ENCODE data around the gene COL9A2.
"Not testable (repeated sequence)": the region's sequence is repeated elsewhere in the genome, so short reads cannot be mapped to it uniquely, and the experiment has no call there.

COL9A2 gene

DNA sequence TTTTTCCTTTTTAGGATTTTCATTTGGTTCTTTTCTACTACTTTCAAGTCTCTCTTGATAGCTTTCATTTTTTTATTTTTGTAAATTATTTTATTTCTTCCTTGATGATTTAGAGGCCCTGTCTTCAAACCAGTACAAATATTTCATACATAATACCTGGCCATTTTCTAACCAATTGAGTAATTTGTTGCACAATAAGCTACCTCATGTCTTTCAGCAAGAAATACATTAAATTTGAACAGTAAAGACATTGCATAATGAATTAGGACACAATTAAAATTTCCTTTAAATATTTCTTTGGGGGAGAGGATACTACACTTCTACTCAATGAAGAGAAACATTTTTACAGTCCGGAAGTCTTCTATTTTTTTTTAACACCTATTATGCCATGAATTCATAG, 15.6 kb upstream of the COL9A2 start:
- H2AFZ ChIP-seq (ENCODE audit: low read depth): no peak overlapping the region
- no peak overlapping the region for H3K9ac ChIP-seq
- no peaks in the 10 kb centered on the region for H3K4me1 ChIP-seq (ENCODE audit: low read depth, poor library complexity, severe bottlenecking)
- no peak overlapping the region for H3K27ac ChIP-seq
- H3K79me2 ChIP-seq (ENCODE audit: insufficient read depth, low read depth): no peaks in the 10 kb centered on the region
- no peaks in the 10 kb centered on the region for H3K27me3 ChIP-seq (ENCODE audit: insufficient read depth, low read depth)
- no peaks in the 10 kb centered on the region for H4K20me1 ChIP-seq (ENCODE audit: insufficient read depth)
- H3K36me3 ChIP-seq (ENCODE audit: insufficient read depth): no peaks in the 10 kb centered on the region
- H3K4me2 ChIP-seq: no peak overlapping the region
- no peak for TF ChIP-seq CTCF (conservative IDR thresholded peaks at IDR 0.05; ENCODE audit: low read depth, low read length)
- no peak overlapping the region for H3K4me3 ChIP-seq (IDR thresholded peaks at IDR 0.05; ENCODE audit: insufficient read depth, low read depth, low read length)

DNA sequence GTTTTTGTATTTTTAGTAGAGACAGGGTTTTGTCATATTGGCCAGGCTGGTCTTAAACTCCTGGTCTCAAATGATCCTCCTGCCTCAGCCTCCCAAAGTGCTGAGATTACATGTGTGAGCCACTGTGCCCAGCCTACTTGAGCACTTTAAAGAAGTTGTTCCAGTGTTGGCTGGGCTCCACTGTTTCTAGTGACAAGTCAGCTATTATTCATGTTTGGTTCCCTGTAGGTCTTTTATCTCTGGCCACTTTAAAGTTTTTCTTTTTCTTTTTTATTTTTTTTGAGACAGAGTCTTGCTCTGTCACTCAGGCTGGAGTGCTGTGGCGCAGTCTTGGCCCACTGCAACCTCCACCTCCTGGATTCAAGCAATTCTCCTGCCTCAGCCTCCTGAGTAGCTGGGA, 14.3 kb upstream of the COL9A2 start:
- not testable (repeated sequence) for H3K9ac ChIP-seq; H3K4me1 ChIP-seq (ENCODE audit: low read depth, poor library complexity, severe bottlenecking); H2AFZ ChIP-seq (ENCODE audit: low read depth); H3K4me2 ChIP-seq; H3K27me3 ChIP-seq (ENCODE audit: insufficient read depth, low read depth); H3K27ac ChIP-seq; H3K79me2 ChIP-seq (ENCODE audit: insufficient read depth, low read depth); H4K20me1 ChIP-seq (ENCODE audit: insufficient read depth); H3K4me3 ChIP-seq (IDR thresholded peaks at IDR 0.05; ENCODE audit: insufficient read depth, low read depth, low read length); H3K36me3 ChIP-seq (ENCODE audit: insufficient read depth)

DNA sequence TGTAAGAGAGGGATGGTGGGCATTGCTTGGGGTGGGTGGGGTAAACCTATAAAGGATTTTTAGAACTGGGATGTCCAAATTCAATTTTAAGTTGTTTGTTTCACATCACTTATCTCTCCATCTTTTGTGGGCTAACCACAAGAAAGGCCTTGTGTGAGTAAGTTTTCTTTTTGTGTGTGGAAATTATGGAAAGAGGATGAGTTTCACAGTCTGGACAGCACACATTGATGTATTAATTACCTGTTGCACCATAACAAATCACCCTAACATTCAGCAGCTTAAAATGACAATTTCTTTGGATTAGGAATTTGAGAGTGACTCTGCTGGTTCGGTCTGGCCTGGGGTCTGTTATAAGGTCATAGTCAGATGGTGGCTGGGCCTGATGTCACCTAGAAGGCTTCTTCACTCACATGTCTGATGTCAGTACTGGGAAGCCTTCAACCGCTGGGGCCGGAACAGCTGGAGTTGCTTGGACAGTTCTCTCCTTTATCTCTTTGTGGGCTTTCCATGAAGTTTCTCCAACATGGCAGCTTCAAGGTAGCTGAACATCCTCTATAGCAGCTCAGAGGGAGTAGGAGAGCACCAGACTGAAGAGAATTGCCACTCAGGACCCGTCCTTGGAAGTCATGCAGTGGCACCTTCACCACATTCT, 2.0 kb upstream of the COL9A2 start:
- Histone ChIP-seq H3K79me2 (ENCODE audit: insufficient read depth, low read depth) (no peaks in the 10 kb centered on the region), H3K27ac (no peak overlapping the region), H3K36me3 (ENCODE audit: insufficient read depth) (no peaks in the 10 kb centered on the region), H2AFZ (ENCODE audit: low read depth) (no peak overlapping the region), H3K4me2 (no peak overlapping the region), H3K27me3 (ENCODE audit: insufficient read depth, low read depth) (0 out of 2 replicates have a peak, but pooled peaks cover 4% of the 10 kb centered on the region), H3K9ac (no peak overlapping the region), H4K20me1 (ENCODE audit: insufficient read depth) (no peaks in the 10 kb centered on the region), H3K4me1 (ENCODE audit: low read depth, poor library complexity, severe bottlenecking) (peaks cover 3% of the 10 kb centered on the region), H3K4me3 (IDR thresholded peaks at IDR 0.05; ENCODE audit: insufficient read depth, low read depth, low read length) (no peak overlapping the region)
- no peak for TF ChIP-seq CTCF (conservative IDR thresholded peaks at IDR 0.05; ENCODE audit: low read depth, low read length)

DNA sequence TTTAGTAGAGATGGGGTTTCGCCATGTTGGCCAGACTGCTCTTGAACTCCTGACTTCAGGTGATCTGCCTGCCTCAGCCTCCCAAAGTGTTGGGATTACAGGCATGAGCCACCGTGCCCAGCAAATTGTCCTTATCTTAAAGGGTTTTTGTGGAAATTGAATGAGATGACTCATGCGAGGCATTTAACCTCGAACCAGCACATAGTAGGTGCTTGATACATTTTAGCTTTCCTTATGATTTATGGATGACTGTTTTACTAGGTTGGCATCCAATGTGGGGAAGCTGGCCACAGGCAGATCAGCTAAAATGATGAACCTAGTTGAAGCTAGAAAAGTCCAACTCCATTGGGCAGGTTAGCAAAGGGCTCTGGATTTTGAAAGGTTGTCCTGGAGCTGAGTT, 1.4 kb upstream of the COL9A2 start:
- Histone ChIP-seq H3K79me2 (ENCODE audit: insufficient read depth, low read depth) (no peaks in the 10 kb centered on the region), H3K36me3 (ENCODE audit: insufficient read depth) (no peaks in the 10 kb centered on the region), H3K27ac (no peak overlapping the region), H3K4me1 (ENCODE audit: low read depth, poor library complexity, severe bottlenecking) (peaks cover 3% of the 10 kb centered on the region), H4K20me1 (ENCODE audit: insufficient read depth) (no peaks in the 10 kb centered on the region), H2AFZ (ENCODE audit: low read depth) (no peak overlapping the region), H3K4me2 (no peak overlapping the region), H3K9ac (no peak overlapping the region), H3K4me3 (IDR thresholded peaks at IDR 0.05; ENCODE audit: insufficient read depth, low read depth, low read length) (no peak overlapping the region), H3K27me3 (ENCODE audit: insufficient read depth, low read depth) (0 out of 2 replicates have a peak, but pooled peaks cover 4% of the 10 kb centered on the region)
- no peak for TF ChIP-seq CTCF (conservative IDR thresholded peaks at IDR 0.05; ENCODE audit: low read depth, low read length)

DNA sequence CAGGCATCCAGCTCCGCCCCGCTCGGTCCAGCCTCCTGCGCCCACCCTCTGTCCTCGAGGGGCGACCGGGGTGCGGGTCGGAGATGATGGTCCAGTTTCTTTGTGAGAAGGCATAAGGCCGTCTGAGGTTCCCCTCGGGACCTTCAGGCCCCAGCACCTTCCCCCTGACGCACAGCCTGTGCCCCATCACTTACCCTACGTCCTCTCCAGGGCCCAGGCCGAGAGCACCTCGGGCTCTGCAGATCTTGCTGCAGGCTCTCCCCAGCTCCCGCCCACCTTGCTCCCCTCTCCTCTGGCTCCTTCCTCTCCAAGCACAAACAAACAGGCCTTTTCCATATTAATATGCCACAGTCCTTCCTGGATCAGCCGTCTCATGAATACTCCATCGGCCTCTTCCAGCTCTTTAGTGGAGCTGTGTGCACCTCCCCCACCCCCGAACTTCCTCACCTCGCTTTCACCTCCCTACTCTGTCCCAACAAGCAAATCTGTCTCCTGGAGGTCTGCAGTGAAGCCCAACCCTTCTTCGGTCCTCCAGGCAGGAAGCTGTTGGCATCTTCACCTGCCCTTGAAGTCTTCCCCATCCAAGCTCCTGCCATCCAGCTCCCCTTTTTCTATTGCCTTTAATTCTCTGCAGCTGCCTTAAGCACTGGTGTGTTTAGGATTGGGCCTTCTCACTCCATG, 448 bp upstream of the COL9A2 start:
- no peak overlapping the region for H2AFZ ChIP-seq (ENCODE audit: low read depth)
- H3K4me3 ChIP-seq (IDR thresholded peaks at IDR 0.05; ENCODE audit: insufficient read depth, low read depth, low read length): no peak overlapping the region
- no peak overlapping the region for H3K4me2 ChIP-seq
- peaks cover 9% of the 10 kb centered on the region for H3K4me1 ChIP-seq (ENCODE audit: low read depth, poor library complexity, severe bottlenecking)
- no peak overlapping the region for H3K9ac ChIP-seq
- H3K27me3 ChIP-seq (ENCODE audit: insufficient read depth, low read depth): 0 out of 2 replicates have a peak, but pooled peaks cover 4% of the 10 kb centered on the region
- H3K27ac ChIP-seq: no peak overlapping the region
- TF ChIP-seq CTCF (conservative IDR thresholded peaks at IDR 0.05; ENCODE audit: low read depth, low read length): no peak
- no peaks in the 10 kb centered on the region for H4K20me1 ChIP-seq (ENCODE audit: insufficient read depth)
- no peaks in the 10 kb centered on the region for H3K79me2 ChIP-seq (ENCODE audit: insufficient read depth, low read depth)
- H3K36me3 ChIP-seq (ENCODE audit: insufficient read depth): no peaks in the 10 kb centered on the region
